ENCODE data around the gene ERI2.

Gene ERI2

GRCh38 chr16:20822521-20823325 is 16.5 kb upstream of the ERI2 start:
- H3K4me3 ChIP-seq (replicated peaks; ENCODE audit: low read depth, low read length) = no peak overlapping the region
- DNase-seq (ENCODE audit: extremely low read depth, low read depth) = no peak
- TF ChIP-seq CTCF (IDR thresholded peaks at IDR 0.05; ENCODE audit: low read depth, low read length, missing control alignments) = no peak

GRCh38 chr16:20821682-20822081 is 15.4 kb upstream of the ERI2 start:
- H3K4me3 ChIP-seq (replicated peaks; ENCODE audit: low read depth, low read length) = no peak overlapping the region
- no peak for DNase-seq (ENCODE audit: extremely low read depth, low read depth)
- no peak for TF ChIP-seq CTCF (IDR thresholded peaks at IDR 0.05; ENCODE audit: low read depth, low read length, missing control alignments)

GRCh38 chr16:20818929-20819585 is 12.8 kb upstream of the ERI2 start:
- H3K4me3 ChIP-seq (replicated peaks; ENCODE audit: low read depth, low read length) = no peak overlapping the region
- DNase-seq (ENCODE audit: extremely low read depth, low read depth) = no peak
- TF ChIP-seq CTCF (IDR thresholded peaks at IDR 0.05; ENCODE audit: low read depth, low read length, missing control alignments) = no peak

GRCh38 chr16:20814784-20815183 is 8.5 kb upstream of the ERI2 start:
- TF ChIP-seq CTCF (IDR thresholded peaks at IDR 0.05; ENCODE audit: low read depth, low read length, missing control alignments) = no peak
- no peak overlapping the region for H3K4me3 ChIP-seq (replicated peaks; ENCODE audit: low read depth, low read length)
- no peak for DNase-seq (ENCODE audit: extremely low read depth, low read depth)

- TF ChIP-seq CTCF (IDR thresholded peaks at IDR 0.05; ENCODE audit: low read depth, low read length, missing control alignments) = no peak
Measured at GRCh38 chr16:20812510-20812909, 6.2 kb upstream of the ERI2 start.

GRCh38 chr16:20811889-20812439 is 5.7 kb upstream of the ERI2 start:
- DNase-seq (ENCODE audit: extremely low read depth, low read depth) = no peak
- H3K4me3 ChIP-seq (replicated peaks; ENCODE audit: low read depth, low read length) = no peak overlapping the region
- no peak for TF ChIP-seq CTCF (IDR thresholded peaks at IDR 0.05; ENCODE audit: low read depth, low read length, missing control alignments)

More at GRCh38 chr16:20812510-20812909, 6.2 kb upstream of the ERI2 start:
- no peak for DNase-seq (ENCODE audit: extremely low read depth, low read depth)
- H3K4me3 ChIP-seq (replicated peaks; ENCODE audit: low read depth, low read length) = no peak overlapping the region

Measured in HFF-Myc (cell line).